ENCODE results near the gene MICU1.

The MICU1 gene

GRCh38 chr10:72466018-72466417, 159.9 kb downstream of the MICU1 start:
- Histone ChIP-seq H2AFZ (no peak overlapping the region), H3K36me3 (ENCODE audit: control insufficient read depth, insufficient read depth, low read length) (no peaks in the 10 kb centered on the region), H3K27me3 (ENCODE audit: control insufficient read depth, insufficient read depth, low read length) (no peaks in the 10 kb centered on the region), H3K4me1 (peaks cover 3% of the 10 kb centered on the region), H3K9me3 (ENCODE audit: control insufficient read depth, low read length) (no peaks in the 10 kb centered on the region), H3K4me2 (ENCODE audit: low read length) (no peak overlapping the region), H3K79me2 (no peaks in the 10 kb centered on the region), H3K4me3 (ENCODE audit: low read depth, low read length) (no peak overlapping the region), H3K27ac (no peak overlapping the region), H3K9ac (no peak overlapping the region)
- TF ChIP-seq, protein P1, sequence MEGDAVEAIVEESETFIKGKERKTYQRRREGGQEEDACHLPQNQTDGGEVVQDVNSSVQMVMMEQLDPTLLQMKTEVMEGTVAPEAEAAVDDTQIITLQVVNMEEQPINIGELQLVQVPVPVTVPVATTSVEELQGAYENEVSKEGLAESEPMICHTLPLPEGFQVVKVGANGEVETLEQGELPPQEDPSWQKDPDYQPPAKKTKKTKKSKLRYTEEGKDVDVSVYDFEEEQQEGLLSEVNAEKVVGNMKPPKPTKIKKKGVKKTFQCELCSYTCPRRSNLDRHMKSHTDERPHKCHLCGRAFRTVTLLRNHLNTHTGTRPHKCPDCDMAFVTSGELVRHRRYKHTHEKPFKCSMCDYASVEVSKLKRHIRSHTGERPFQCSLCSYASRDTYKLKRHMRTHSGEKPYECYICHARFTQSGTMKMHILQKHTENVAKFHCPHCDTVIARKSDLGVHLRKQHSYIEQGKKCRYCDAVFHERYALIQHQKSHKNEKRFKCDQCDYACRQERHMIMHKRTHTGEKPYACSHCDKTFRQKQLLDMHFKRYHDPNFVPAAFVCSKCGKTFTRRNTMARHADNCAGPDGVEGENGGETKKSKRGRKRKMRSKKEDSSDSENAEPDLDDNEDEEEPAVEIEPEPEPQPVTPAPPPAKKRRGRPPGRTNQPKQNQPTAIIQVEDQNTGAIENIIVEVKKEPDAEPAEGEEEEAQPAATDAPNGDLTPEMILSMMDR (IDR thresholded peaks at IDR 0.05): no peak

- H2AFZ ChIP-seq: no peak overlapping the region
- TF ChIP-seq, protein P1 (IDR thresholded peaks at IDR 0.05): no peak
- peaks cover 6% of the 10 kb centered on the region for H3K4me1 ChIP-seq
- no peak overlapping the region for H3K4me2 ChIP-seq (ENCODE audit: low read length)
- no peak overlapping the region for H3K9ac ChIP-seq
- H3K36me3 ChIP-seq (ENCODE audit: control insufficient read depth, insufficient read depth, low read length): no peaks in the 10 kb centered on the region
- H3K79me2 ChIP-seq: no peaks in the 10 kb centered on the region
- H3K9me3 ChIP-seq (ENCODE audit: control insufficient read depth, low read length): no peaks in the 10 kb centered on the region
- no peak overlapping the region for H3K27ac ChIP-seq
- H3K27me3 ChIP-seq (ENCODE audit: control insufficient read depth, insufficient read depth, low read length): no peaks in the 10 kb centered on the region
- no peak overlapping the region for H3K4me3 ChIP-seq (ENCODE audit: low read depth, low read length)
Observed at GRCh38 chr10:72464438-72464837, 161.4 kb downstream of the MICU1 start.

GRCh38 chr10:72462261-72462660, 163.6 kb downstream of the MICU1 start:
- H3K9ac ChIP-seq: no peak overlapping the region
- TF ChIP-seq, protein P1 (IDR thresholded peaks at IDR 0.05): no peak
- no peak overlapping the region for H2AFZ ChIP-seq
- no peaks in the 10 kb centered on the region for H3K79me2 ChIP-seq
- no peaks in the 10 kb centered on the region for H3K36me3 ChIP-seq (ENCODE audit: control insufficient read depth, insufficient read depth, low read length)
- peaks cover 6% of the 10 kb centered on the region for H3K4me1 ChIP-seq
- no peak overlapping the region for H3K27ac ChIP-seq
- H3K4me2 ChIP-seq (ENCODE audit: low read length): no peak overlapping the region
- H3K9me3 ChIP-seq (ENCODE audit: control insufficient read depth, low read length): no peaks in the 10 kb centered on the region
- no peak overlapping the region for H3K4me3 ChIP-seq (ENCODE audit: low read depth, low read length)
- H3K27me3 ChIP-seq (ENCODE audit: control insufficient read depth, insufficient read depth, low read length): no peaks in the 10 kb centered on the region

GRCh38 chr10:72461085-72461484, 164.8 kb downstream of the MICU1 start:
- Histone ChIP-seq H3K4me2 (ENCODE audit: low read length) (no peak overlapping the region), H3K27ac (no peak overlapping the region), H3K4me1 (peaks cover 6% of the 10 kb centered on the region), H2AFZ (peak overlapping the region; percentile 20), H3K36me3 (ENCODE audit: control insufficient read depth, insufficient read depth, low read length) (no peaks in the 10 kb centered on the region), H3K9me3 (ENCODE audit: control insufficient read depth, low read length) (no peaks in the 10 kb centered on the region), H3K79me2 (no peaks in the 10 kb centered on the region), H3K9ac (no peak overlapping the region), H3K27me3 (ENCODE audit: control insufficient read depth, insufficient read depth, low read length) (no peaks in the 10 kb centered on the region), H3K4me3 (ENCODE audit: low read depth, low read length) (no peak overlapping the region)
- TF ChIP-seq, protein P1 (IDR thresholded peaks at IDR 0.05): no peak

DNA sequence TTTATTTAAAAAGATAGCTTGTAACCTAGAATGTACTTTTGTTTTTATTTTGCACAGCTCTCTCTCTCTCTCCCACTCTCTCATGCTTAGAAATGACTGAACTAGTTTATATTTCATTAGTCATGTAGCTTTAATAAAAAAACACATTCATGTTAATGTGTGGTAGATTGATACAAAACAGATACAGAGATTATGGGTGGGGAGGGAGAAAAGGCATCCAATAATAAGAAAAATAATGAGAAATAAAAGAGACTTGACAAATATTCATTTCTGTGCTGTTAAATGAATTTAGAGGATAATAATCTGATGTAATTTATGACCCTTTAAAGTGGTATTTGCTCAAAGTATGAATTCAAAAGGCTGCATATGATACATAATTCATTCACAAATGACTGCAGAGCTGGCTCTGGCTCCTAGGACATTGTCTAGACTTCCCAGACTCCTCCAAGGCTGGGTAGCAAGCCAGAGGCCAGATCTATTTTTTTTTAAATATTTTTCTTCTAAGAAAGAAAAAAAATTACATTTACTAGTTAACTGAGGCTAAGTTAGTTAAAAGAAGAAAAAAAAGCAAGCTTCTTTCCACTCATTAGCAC, 165.5 kb downstream of the MICU1 start:
- Histone ChIP-seq H3K9me3 (ENCODE audit: control insufficient read depth, low read length) (no peaks in the 10 kb centered on the region), H3K27me3 (ENCODE audit: control insufficient read depth, insufficient read depth, low read length) (no peaks in the 10 kb centered on the region), H3K4me3 (ENCODE audit: low read depth, low read length) (no peak overlapping the region), H3K4me2 (ENCODE audit: low read length) (no peak overlapping the region), H3K36me3 (ENCODE audit: control insufficient read depth, insufficient read depth, low read length) (no peaks in the 10 kb centered on the region), H3K27ac (no peak overlapping the region), H3K4me1 (peaks cover 3% of the 10 kb centered on the region), H3K79me2 (no peaks in the 10 kb centered on the region), H2AFZ (no peak overlapping the region), H3K9ac (no peak overlapping the region)
- TF ChIP-seq, protein P1 (IDR thresholded peaks at IDR 0.05): no peak

Measured in parathyroid adenoma (tissue), 2 donors.